ENCODE measurements around the gene PPP6R2.
"Not testable (repeated sequence)": the region's sequence is repeated elsewhere in the genome, so short reads cannot be mapped to it uniquely, and the experiment has no call there.

The PPP6R2 gene

DNA sequence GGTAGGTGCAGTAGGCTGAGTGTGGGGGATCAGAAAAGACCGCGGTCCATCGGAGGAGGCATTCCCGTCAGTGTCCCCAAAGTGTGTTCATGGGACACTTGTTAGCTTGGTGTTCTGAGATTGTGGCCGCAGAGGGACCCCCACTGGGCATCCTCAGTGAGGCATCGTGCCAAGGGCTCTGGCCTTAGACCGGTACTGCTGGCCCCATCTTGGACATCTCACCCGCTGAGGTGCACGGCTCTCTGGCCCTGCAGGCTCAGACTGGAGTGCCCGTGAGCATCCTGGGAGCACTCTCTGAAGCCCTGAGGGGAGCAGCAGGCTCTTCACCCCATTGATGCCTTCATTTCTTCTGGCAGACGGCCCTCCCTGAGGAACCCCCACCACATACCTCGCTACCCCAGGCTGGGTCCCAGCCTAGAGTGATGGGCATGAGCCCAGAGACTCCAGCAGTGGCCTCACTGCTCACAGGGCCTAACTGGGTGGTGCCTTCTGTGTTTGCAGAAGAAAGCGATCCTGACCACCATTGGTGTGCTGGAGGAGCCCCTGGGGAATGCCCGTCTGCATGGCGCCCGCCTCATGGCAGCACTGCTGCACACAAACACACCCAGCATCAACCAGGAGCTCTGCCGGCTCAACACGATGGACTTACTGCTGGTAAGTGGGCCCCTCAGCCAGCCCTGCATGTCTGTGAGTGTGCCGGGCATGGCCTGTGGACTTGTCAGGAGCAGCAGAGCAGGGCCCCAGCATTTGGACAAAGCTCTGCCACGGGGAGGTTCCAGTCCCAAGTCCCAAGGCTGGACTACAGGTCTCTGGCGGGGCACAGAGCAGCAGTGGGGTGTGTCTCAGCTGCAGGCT lies 80.1 kb downstream of the PPP6R2 start:
- in situ Hi-C loops (cut with HindIII; ENCODE audit: low sequenced_read_pairs), result no loop called here

DNA sequence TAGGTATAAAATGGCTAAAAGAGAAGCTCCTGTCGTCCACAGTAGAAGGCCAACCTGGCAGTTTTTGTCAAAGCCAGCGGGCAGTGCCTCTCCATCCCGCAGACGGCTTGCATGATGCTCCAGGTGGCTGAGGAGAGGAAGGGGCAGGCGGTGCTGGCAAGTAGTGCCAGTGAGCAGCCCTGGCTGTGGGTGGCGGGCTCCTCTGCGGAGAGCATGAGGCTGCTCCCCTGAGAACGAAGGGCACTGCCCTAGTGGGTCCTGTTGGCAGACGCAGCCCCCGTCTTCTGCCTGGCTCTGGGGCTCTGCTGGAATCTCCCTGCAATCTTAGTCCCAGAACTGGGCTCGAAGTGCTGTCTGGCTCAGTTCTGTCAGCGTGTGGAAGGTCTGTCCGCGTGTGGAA lies 80.8 kb downstream of the PPP6R2 start:
- in situ Hi-C loops (cut with HindIII; ENCODE audit: low sequenced_read_pairs), result no loop called here

- in situ Hi-C loops (cut with HindIII; ENCODE audit: low sequenced_read_pairs), result loop anchor here (5.0 kb wide), 1 partner anchor 73 kb away; no protein-coding TSS in a partner anchor
Observed at GRCh38 chr22:50425179-50425916, 82.2 kb downstream of the PPP6R2 start.

DNA sequence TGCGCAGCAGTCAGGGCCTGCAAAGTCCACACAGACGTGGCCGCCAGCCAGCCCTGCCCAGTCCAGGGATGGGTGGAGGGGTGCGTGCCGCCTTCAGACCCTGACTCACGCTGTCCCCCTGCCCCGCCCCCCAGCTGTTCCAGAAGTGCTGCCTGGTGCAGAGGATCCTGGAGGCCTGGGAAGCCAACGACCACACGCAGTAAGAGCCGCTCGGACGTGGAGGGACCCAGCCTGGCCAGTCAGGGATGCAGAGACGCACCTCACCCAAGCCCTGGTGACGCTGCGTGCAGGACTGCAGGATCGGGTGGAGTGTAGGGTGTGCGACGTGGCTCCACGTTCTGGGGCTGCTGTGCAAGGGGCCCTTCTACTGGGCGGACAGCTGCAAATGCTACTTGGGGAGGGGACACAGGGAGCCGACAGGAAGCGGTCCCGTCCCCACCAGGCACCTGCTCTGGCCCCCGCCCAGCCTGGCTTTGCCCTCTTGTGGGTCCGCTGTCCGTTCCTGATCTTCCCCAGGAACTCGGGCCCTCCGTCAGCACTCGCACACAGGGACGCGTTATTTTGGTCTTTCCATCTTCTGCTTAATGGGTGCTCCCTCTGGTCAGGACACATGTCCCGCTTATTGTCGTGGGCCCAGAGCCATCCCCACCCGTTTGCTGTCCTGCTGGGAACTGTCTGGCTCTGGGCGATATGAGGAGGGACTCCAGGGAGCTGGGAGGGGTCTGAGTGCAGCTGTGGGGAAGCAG lies 89.2 kb downstream of the PPP6R2 start:
- in situ Hi-C loops (cut with HindIII; ENCODE audit: low sequenced_read_pairs), result no loop called here

DNA sequence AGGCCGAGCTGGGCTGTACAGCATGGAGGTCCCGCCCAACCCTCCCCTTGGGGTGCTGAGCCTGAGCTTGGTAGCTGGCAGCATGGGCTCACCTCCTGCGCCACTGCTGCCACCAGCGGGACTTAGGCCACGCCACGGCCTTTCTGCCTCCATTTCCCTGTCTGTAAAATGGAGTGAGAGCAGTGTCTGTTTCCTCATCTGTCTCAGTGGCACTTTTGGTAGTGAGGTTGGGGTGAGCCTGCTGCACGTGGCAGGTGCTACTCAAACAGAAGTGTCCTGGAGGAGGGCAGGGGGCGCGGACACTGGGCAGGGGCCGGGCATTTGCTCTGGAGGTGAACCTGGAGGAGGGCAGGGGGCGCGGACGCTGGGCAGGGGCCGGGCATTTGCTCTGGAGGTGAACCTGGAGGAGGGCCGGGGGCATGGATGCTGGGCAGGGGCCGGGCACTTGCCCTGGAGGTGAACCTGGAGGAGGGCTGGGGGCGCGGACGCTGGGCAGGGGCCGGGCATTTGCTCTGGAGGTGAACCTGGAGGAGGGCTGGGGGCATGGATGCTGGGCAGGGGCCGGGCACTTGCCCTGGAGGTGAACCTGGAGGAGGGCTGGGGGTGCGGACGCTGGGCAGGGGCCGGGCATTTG lies 89.9 kb downstream of the PPP6R2 start:
- in situ Hi-C loops (cut with HindIII; ENCODE audit: low sequenced_read_pairs), result not testable (repeated sequence)

- in situ Hi-C loops (cut with HindIII; ENCODE audit: low sequenced_read_pairs), result no loop called here
Observed at GRCh38 chr22:50434849-50435248, 91.7 kb downstream of the PPP6R2 start.

- in situ Hi-C loops (cut with HindIII; ENCODE audit: low sequenced_read_pairs), result no loop called here
Observed at GRCh38 chr22:50435291-50436014, 92.3 kb downstream of the PPP6R2 start.

GRCh38 chr22:50436015-50436830 lies 93.1 kb downstream of the PPP6R2 start:
- in situ Hi-C loops (cut with HindIII; ENCODE audit: low sequenced_read_pairs), result no loop called here

- in situ Hi-C loops (cut with HindIII; ENCODE audit: low sequenced_read_pairs), result no loop called here
Observed at GRCh38 chr22:50436841-50437341, 93.8 kb downstream of the PPP6R2 start.

DNA sequence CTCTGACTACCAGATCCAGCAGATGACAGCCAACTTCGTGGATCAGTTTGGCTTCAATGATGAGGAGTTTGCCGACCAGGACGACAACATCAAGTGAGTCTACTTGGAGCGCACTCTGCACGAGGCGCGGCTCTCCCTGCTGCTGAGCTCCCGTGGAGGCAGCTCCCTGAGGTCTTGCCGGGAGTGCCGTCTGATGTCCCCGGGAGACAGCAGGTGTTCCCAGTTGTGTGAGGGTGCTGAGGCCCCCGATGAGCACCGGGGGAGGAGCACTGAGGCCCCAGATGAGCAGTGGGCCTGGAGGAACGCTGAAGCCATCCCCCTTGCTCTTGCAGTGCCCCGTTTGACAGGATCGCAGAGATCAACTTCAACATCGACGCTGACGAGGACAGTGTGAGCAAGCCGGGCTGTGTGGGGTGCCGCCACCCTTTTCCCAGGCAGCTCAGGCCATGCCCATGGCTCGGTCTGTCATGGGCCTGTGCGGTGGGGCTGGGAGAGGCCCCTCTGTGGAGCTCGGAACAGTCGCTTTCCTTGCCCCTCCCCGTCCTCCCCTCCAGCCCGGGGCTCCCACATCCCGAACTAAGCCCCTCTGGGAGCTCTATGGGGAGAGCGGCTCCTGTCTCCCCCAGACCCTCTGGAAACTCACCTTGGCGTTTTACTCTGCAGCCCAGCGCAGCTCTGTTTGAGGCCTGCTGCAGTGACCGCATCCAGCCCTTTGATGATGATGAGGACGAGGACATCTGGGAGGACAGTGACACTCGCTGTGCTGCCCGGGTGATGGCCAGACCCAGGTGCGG lies 94.6 kb downstream of the PPP6R2 start:
- in situ Hi-C loops (cut with HindIII; ENCODE audit: low sequenced_read_pairs), result no loop called here

- in situ Hi-C loops (cut with HindIII; ENCODE audit: low sequenced_read_pairs), result no loop called here
Observed at GRCh38 chr22:50438305-50439275, 95.5 kb downstream of the PPP6R2 start.

- in situ Hi-C loops (cut with HindIII; ENCODE audit: low sequenced_read_pairs), result no loop called here
Observed at GRCh38 chr22:50439314-50439870, 96.3 kb downstream of the PPP6R2 start.

DNA sequence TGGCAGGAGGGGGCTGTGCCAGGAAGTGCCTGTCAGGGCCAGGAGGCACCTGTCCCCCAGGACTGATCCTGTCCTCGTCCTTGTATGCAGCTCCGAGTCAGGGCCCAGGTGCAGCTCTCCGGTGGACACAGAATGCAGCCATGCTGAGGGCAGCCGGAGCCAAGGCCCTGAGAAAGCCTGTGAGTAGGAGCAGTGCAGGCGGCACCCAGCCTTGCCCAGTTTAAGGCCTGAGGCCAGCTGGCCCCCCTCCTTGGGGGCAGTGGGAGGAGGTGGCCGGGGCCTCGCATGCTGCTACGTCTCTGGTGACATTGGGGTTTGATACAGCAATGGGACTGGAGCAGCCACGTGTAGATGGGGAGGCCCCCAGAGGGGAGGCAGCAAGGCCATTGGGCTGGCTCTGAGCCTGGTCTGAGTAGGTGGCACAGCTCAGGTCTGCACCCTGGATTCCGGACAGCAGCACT lies 96.8 kb downstream of the PPP6R2 start:
- in situ Hi-C loops (cut with HindIII; ENCODE audit: low sequenced_read_pairs), result no loop called here

GRCh38 chr22:50440544-50441249 lies 97.6 kb downstream of the PPP6R2 start:
- in situ Hi-C loops (cut with HindIII; ENCODE audit: low sequenced_read_pairs), result no loop called here

DNA sequence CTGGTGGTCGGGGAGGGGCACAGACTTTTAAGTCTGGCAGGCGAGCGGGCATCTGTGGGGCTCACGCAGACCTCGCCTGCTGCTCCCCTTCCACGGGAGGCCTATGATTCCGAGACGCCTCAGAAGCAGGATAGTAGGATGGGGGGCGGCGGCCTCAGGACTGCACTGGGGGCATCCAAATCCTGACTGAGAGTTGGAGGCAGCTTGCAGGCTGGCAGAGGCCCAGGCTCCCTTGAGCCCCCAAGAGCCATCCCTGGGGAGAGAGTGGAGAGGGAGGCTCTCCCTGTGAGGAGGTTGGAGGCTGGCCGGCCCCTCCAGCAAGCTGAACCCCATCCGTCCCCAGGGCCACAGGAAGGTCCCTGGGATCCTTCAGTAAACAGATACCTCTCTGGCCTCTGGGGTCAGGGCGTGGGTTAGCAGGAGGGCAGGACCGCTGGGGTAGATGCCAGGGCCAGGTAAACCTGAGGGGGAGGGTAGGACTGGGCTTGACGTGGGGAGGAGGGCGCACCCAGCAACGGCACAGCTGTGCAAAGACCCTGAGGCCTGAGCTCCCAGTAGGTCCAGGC lies 98.4 kb downstream of the PPP6R2 start:
- in situ Hi-C loops (cut with HindIII; ENCODE audit: low sequenced_read_pairs), result no loop called here

GRCh38 chr22:50443197-50443596 lies 100.1 kb downstream of the PPP6R2 start:
- in situ Hi-C loops (cut with HindIII; ENCODE audit: low sequenced_read_pairs), result no loop called here

All from endothelial cell of hepatic sinusoid (primary cell).